Endothelial cell of umbilical vein (primary cell): ENCODE results near the gene SNCAIP.

ENCODE experiments used
- EZH2 ChIP-seq: IDR thresholded peaks from 2 replicates; pipeline ENCODE4 v1.6.1; 2012; ENCODE audit warnings: borderline replicate concordance, low read depth, mild to moderate bottlenecking, moderate library complexity, low read length, inconsistent platforms; ENCODE audit not compliant: severe bottlenecking
- FOS ChIP-seq: IDR thresholded peaks from 2 replicates; pipeline ENCODE4 v1.6.1; 2011; ENCODE audit warnings: mild to moderate bottlenecking, low read length, moderate library complexity, borderline replicate concordance; ENCODE audit not compliant: insufficient read depth
- MAX ChIP-seq: IDR thresholded peaks from 2 replicates; pipeline ENCODE4 v1.6.1; 2011; ENCODE audit not compliant: insufficient read depth, insufficient read length
- MYC ChIP-seq: IDR thresholded peaks from one replicate; pipeline ENCODE4 v1.6.1; 2011; ENCODE audit warnings: mild to moderate bottlenecking, low read depth, low read length
- POLR2A ChIP-seq: IDR thresholded peaks from 2 replicates; pipeline ENCODE4 v1.6.1; 2012; ENCODE audit warnings: low read depth, mild to moderate bottlenecking, control low read depth, low read length
- POLR2AphosphoS5 ChIP-seq: IDR thresholded peaks from 2 replicates; pipeline ENCODE4 v1.6.1; 2012; ENCODE audit warnings: low read depth, mild to moderate bottlenecking, control low read depth, low read length, moderate library complexity; ENCODE audit not compliant: insufficient read depth
- TF ChIP-seq, protein P1 (sequence below), 2 donors: IDR thresholded peaks; 1 replicate in 1 of 2; 2 replicates in 1 of 2; pipeline ENCODE4 v1.5.1; 2011; ENCODE audit warnings: low read length in 2 of 2, mild to moderate bottlenecking in 2 of 2, moderate library complexity in 2 of 2, control low read depth in 1 of 2, inconsistent platforms in 1 of 2, low read depth in 1 of 2; ENCODE audit not compliant: insufficient read depth in 1 of 2; ENCODE audit errors: extremely low read depth in 1 of 2

- TF ChIP-seq POLR2A (no peak), MYC (no peak), POLR2AphosphoS5 (no peak), MAX (no peak), EZH2 (no peak), FOS (no peak)
- TF ChIP-seq, protein P1, sequence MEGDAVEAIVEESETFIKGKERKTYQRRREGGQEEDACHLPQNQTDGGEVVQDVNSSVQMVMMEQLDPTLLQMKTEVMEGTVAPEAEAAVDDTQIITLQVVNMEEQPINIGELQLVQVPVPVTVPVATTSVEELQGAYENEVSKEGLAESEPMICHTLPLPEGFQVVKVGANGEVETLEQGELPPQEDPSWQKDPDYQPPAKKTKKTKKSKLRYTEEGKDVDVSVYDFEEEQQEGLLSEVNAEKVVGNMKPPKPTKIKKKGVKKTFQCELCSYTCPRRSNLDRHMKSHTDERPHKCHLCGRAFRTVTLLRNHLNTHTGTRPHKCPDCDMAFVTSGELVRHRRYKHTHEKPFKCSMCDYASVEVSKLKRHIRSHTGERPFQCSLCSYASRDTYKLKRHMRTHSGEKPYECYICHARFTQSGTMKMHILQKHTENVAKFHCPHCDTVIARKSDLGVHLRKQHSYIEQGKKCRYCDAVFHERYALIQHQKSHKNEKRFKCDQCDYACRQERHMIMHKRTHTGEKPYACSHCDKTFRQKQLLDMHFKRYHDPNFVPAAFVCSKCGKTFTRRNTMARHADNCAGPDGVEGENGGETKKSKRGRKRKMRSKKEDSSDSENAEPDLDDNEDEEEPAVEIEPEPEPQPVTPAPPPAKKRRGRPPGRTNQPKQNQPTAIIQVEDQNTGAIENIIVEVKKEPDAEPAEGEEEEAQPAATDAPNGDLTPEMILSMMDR (IDR thresholded peaks at IDR 0.05; ENCODE audit: extremely low read depth in 1 of 2, insufficient read depth in 1 of 2, low read depth in 1 of 2, low read length in 2 of 2): peak in 1 of 2 donors; percentile 2
These were observed 180.6 kb downstream of the SNCAIP start for GRCh38 chr5:122492675-122493074.
